Loucy (cell line): Measurements from ENCODE around the gene SMAD7.

ENCODE experiments used
- H2AFZ ChIP-seq: fragments of 200-600 bp; sonication (generic); 2 replicates; pipeline ENCODE4 v1.6.0; 2016; ENCODE audit warnings: antibody characterized with exemption, mild to moderate bottlenecking, low read length, moderate library complexity
- H3F3A ChIP-seq: fragments of 200-600 bp; 2 replicates; pipeline ENCODE4 v1.6.0; 2016; ENCODE audit warnings: antibody characterized with exemption, low read depth, mild to moderate bottlenecking
- H3K27me3 ChIP-seq: fragments of 200-600 bp; sonication (generic); 2 replicates; pipeline ENCODE4 v1.6.1; 2014; ENCODE audit warnings: low read length, mild to moderate bottlenecking; ENCODE audit not compliant: insufficient read depth, poor library complexity, severe bottlenecking
- H3K36me3 ChIP-seq: fragments of 200-600 bp; sonication (generic); 2 replicates; pipeline ENCODE4 v1.6.1; 2016; ENCODE audit warnings: low read length; ENCODE audit not compliant: insufficient read depth
- H3K4me1 ChIP-seq: fragments of 200-600 bp; sonication (generic); 2 replicates; pipeline ENCODE4 v1.5.1; 2014; ENCODE audit warnings: low read length, mild to moderate bottlenecking; ENCODE audit not compliant: insufficient read depth, poor library complexity, severe bottlenecking
- H3K4me2 ChIP-seq: fragments of 200-600 bp; sonication (generic); 2 replicates; pipeline ENCODE4 v1.6.0; 2014; ENCODE audit warnings: antibody characterized with exemption, low read length, low read depth, mild to moderate bottlenecking; ENCODE audit not compliant: poor library complexity, severe bottlenecking
- H3K4me3 ChIP-seq: fragments of 200-600 bp; sonication (generic); 2 replicates; pipeline ENCODE4 v1.5.1; 2014; ENCODE audit warnings: low read length, mild to moderate bottlenecking, mixed read lengths; ENCODE audit not compliant: poor library complexity, severe bottlenecking
- H3K79me2 ChIP-seq: fragments of 200-600 bp; sonication (generic); 2 replicates; pipeline ENCODE4 v1.6.1; 2014; ENCODE audit warnings: low read length; ENCODE audit not compliant: insufficient read depth
- H3K9ac ChIP-seq: fragments of 200-600 bp; sonication (generic); 2 replicates; pipeline ENCODE4 v1.6.0; 2014; ENCODE audit warnings: mild to moderate bottlenecking, low read depth, low read length, moderate library complexity; ENCODE audit not compliant: poor library complexity, severe bottlenecking
- H3K9me2 ChIP-seq: fragments of 200-600 bp; sonication (generic); replicated peaks from 2 replicates; pipeline ENCODE4 v1.6.1; 2016; ENCODE audit warnings: low read depth, low read length, mixed read lengths
- H3K9me3 ChIP-seq: fragments of 200-600 bp; sonication (generic); 2 replicates; pipeline ENCODE4 v1.6.1; 2014; ENCODE audit warnings: mild to moderate bottlenecking, antibody characterized with exemption, low read length, low read depth; ENCODE audit not compliant: insufficient read depth
- H4K20me1 ChIP-seq: fragments of 200-600 bp; sonication (generic); 2 replicates; pipeline ENCODE4 v1.6.0; 2014; ENCODE audit warnings: antibody characterized with exemption, low read length, mild to moderate bottlenecking; ENCODE audit not compliant: insufficient read depth, poor library complexity, severe bottlenecking
- CTCF ChIP-seq: fragments of 200-600 bp; sonication (generic); conservative IDR thresholded peaks from 2 replicates; pipeline ENCODE4 v1.5.1; 2014; ENCODE audit warnings: mild to moderate bottlenecking, antibody characterized with exemption, low read length
- EZH2phosphoT487 ChIP-seq: fragments of 200-600 bp; IDR thresholded peaks from 2 replicates; pipeline ENCODE4 v1.6.1; 2018; ENCODE audit warnings: antibody characterized with exemption, mild to moderate bottlenecking, moderate library complexity, borderline replicate concordance

SMAD7 gene

GRCh38 chr18:48940854-48941611, 9.7 kb downstream of the SMAD7 start:
- peaks cover 11% of the 10 kb centered on the region for H3F3A ChIP-seq
- TF ChIP-seq EZH2phosphoT487 = peak; percentile 73
- TF ChIP-seq CTCF = no peak

GRCh38 chr18:48939205-48940097, 11.3 kb downstream of the SMAD7 start:
- Histone ChIP-seq H2AFZ (no peak overlapping the region), H3K4me2 (peak overlapping the region; percentile 70), H3K9me3 (no peaks in the 10 kb centered on the region), H3K4me1 (peaks cover 72% of the 10 kb centered on the region), H3K36me3 (peaks cover 69% of the 10 kb centered on the region), H4K20me1 (peaks cover 92% of the 10 kb centered on the region), H3K27me3 (no peaks in the 10 kb centered on the region), H3K79me2 (peaks cover 94% of the 10 kb centered on the region), H3K4me3 (peak overlapping the region; percentile 42), H3K9me2 (no peaks in the 10 kb centered on the region), H3F3A (peaks cover 11% of the 10 kb centered on the region), H3K9ac (no peak overlapping the region)
- TF ChIP-seq EZH2phosphoT487 (no peak), CTCF (no peak)

More at GRCh38 chr18:48940854-48941611, 9.7 kb downstream of the SMAD7 start:
- H3K4me1 ChIP-seq = peaks cover 75% of the 10 kb centered on the region
- no peaks in the 10 kb centered on the region for H3K9me2 ChIP-seq
- peaks cover 60% of the 10 kb centered on the region; the same call in 1 of the 2 replicates for H3K36me3 ChIP-seq
- H4K20me1 ChIP-seq = peaks cover 92% of the 10 kb centered on the region
- no peak overlapping the region for H3K9ac ChIP-seq
- peak overlapping the region; percentile 54 for H3K4me3 ChIP-seq
- H3K27me3 ChIP-seq = no peaks in the 10 kb centered on the region
- H3K79me2 ChIP-seq = peaks cover 94% of the 10 kb centered on the region
- H3K9me3 ChIP-seq = no peaks in the 10 kb centered on the region
- H2AFZ ChIP-seq = no peak overlapping the region
- H3K4me2 ChIP-seq = peak overlapping the region; percentile 82

- Histone ChIP-seq H3K36me3 (peaks cover 73% of the 10 kb centered on the region), H3K9me2 (no peaks in the 10 kb centered on the region), H3K4me2 (peak overlapping the region; percentile 30), H3K4me3 (no peak overlapping the region), H3K79me2 (peaks cover 94% of the 10 kb centered on the region), H3K27me3 (no peaks in the 10 kb centered on the region), H3K9ac (no peak overlapping the region), H3K4me1 (peaks cover 73% of the 10 kb centered on the region), H3K9me3 (no peaks in the 10 kb centered on the region), H2AFZ (no peak overlapping the region), H3F3A (peaks cover 11% of the 10 kb centered on the region), H4K20me1 (peaks cover 92% of the 10 kb centered on the region)
- TF ChIP-seq EZH2phosphoT487 = no peak
- TF ChIP-seq CTCF = no peak
Measured at GRCh38 chr18:48938827-48939204, 11.9 kb downstream of the SMAD7 start.
